Left ventricle myocardium inferior (tissue), 1 donor: Measurements from ENCODE around the gene AP1S2. TPM values are rescaled to one million over a fixed set of nuclear protein-coding genes. Genes with fewer than 3 reads are reported as not detected.

Source experiments
- DNase-seq: peaks from one replicate; pipeline ENCODE4 v3.0.0-alpha.2; 2020
- H3K27ac ChIP-seq: fragments of 200-600 bp; replicated peaks from 2 replicates; pipeline ENCODE4 v1.8.0; 2021
- H3K27me3 ChIP-seq: fragments of 200-600 bp; 2 replicates; pipeline ENCODE4 v1.8.0; 2021; ENCODE audit warnings: low read depth
- H3K36me3 ChIP-seq: fragments of 200-600 bp; 2 replicates; pipeline ENCODE4 v1.8.0; 2021
- H3K4me1 ChIP-seq: fragments of 200-600 bp; 2 replicates; pipeline ENCODE4 v1.8.0; 2021
- H3K4me3 ChIP-seq: fragments of 200-600 bp; 2 replicates; pipeline ENCODE4 v1.8.0; 2021; ENCODE audit warnings: mild to moderate bottlenecking, moderate library complexity
- H3K9me3 ChIP-seq: fragments of 200-600 bp; replicated peaks from 2 replicates; pipeline ENCODE4 v1.8.0; 2021
- CTCF ChIP-seq: fragments of 200-600 bp; IDR thresholded peaks from 2 replicates; pipeline ENCODE4 v1.8.0; 2021; ENCODE audit warnings: antibody characterized with exemption, mild to moderate bottlenecking, borderline replicate concordance
- intact Hi-C: fragments of 100-400 bp; cut with micrococcal nuclease; formaldehyde crosslinking; loops from one replicate; pipeline ENCODE4 v1.11.0; 2022
- total RNA-seq: library from RNA; stranded (reverse); fragmentation: NEBNext Ultra II Directional; extraction: Animal tissue kit (Norgen Biotek cat#: 25700); gene quantifications from one replicate; pipeline ENCODE4 v1.2.1, GENCODE V29; 2021
- donor health status: DM: no; HTN: yes; CAD: no; lungs with severe emphysema.

The AP1S2 gene
- total RNA-seq, 1 donor from 2014 or later = 143 TPM

GRCh38 chrX:15854080-15854655 lies 445 bp downstream of the AP1S2 start:
- TF ChIP-seq CTCF = peak; percentile 38
- Histone ChIP-seq H3K4me1 (peaks cover 30% of the 10 kb centered on the region), H3K36me3 (no peaks in the 10 kb centered on the region), H3K4me3 (peak overlapping the region; percentile 79), H3K9me3 (no peaks in the 10 kb centered on the region), H3K27ac (peak overlapping the region; percentile 96), H3K27me3 (no peaks in the 10 kb centered on the region)
- intact Hi-C loops = no loop called here
- DNase-seq = peak; percentile 57

- Histone ChIP-seq H3K27ac (peak overlapping the region; percentile 96), H3K4me3 (peak overlapping the region; percentile 79), H3K27me3 (no peaks in the 10 kb centered on the region), H3K36me3 (no peaks in the 10 kb centered on the region), H3K4me1 (peaks cover 34% of the 10 kb centered on the region), H3K9me3 (no peaks in the 10 kb centered on the region)
- DNase-seq = no peak
- intact Hi-C loops = no loop called here
- TF ChIP-seq CTCF = no peak
These were observed 980 bp downstream of the AP1S2 start for GRCh38 chrX:15853586-15854079.

GRCh38 chrX:15849555-15849954 lies 5.1 kb downstream of the AP1S2 start:
- peak; percentile 17 for TF ChIP-seq CTCF
- Histone ChIP-seq H3K27ac (peak overlapping the region; percentile 81), H3K27me3 (no peaks in the 10 kb centered on the region), H3K4me1 (peaks cover 48% of the 10 kb centered on the region), H3K4me3 (peak overlapping the region; percentile 27), H3K36me3 (peaks cover 6% of the 10 kb centered on the region), H3K9me3 (no peaks in the 10 kb centered on the region)
- no peak for DNase-seq
- intact Hi-C loops = no loop called here

- H3K27ac ChIP-seq = peak overlapping the region; percentile 81
- no peak for DNase-seq
- peaks cover 6% of the 10 kb centered on the region for H3K36me3 ChIP-seq
- intact Hi-C loops = no loop called here
- H3K4me1 ChIP-seq = peaks cover 57% of the 10 kb centered on the region
- no peaks in the 10 kb centered on the region for H3K27me3 ChIP-seq
- TF ChIP-seq CTCF = no peak
- H3K4me3 ChIP-seq = peak overlapping the region; percentile 27
- H3K9me3 ChIP-seq = no peaks in the 10 kb centered on the region
These were observed 6.0 kb downstream of the AP1S2 start for GRCh38 chrX:15848576-15848975.

GRCh38 chrX:15843960-15844359 lies 10.7 kb downstream of the AP1S2 start:
- H3K27ac ChIP-seq = no peak overlapping the region
- DNase-seq = no peak
- no peaks in the 10 kb centered on the region for H3K9me3 ChIP-seq
- no peaks in the 10 kb centered on the region for H3K27me3 ChIP-seq
- no peak overlapping the region for H3K4me3 ChIP-seq
- intact Hi-C loops = no loop called here
- no peak for TF ChIP-seq CTCF
- H3K4me1 ChIP-seq = peaks cover 57% of the 10 kb centered on the region
- H3K36me3 ChIP-seq = peaks cover 12% of the 10 kb centered on the region
